D721Med (cell line): Measurements from ENCODE around the gene SPATA7.
A peak's percentile ranks its signal among the peaks of the same experiment; 100 is the strongest.
"Not testable (repeated sequence)": the region's sequence is repeated elsewhere in the genome, so short reads cannot be mapped to it uniquely, and the experiment has no call there.

Source experiments
- DNase-seq: peaks from one replicate; pipeline ENCODE4 v3.0.0; 2011; ENCODE audit warnings: low spot score; ENCODE audit not compliant: insufficient read length
- FAIRE-seq: peaks from 2 replicates; lab custom pipeline; 2011; peaks lifted over from hg19 to GRCh38; lab: Jason Lieb, UNC
- CTCF ChIP-seq: IDR thresholded peaks from 2 replicates; pipeline ENCODE4 v1.5.1; 2012; ENCODE audit warnings: mild to moderate bottlenecking, control low read depth; ENCODE audit not compliant: insufficient read depth; ENCODE audit errors: missing control alignments

The SPATA7 gene

GRCh38 chr14:88379706-88380343 lies 5.6 kb upstream of the SPATA7 start:
- TF ChIP-seq CTCF, result no peak
- DNase-seq, result no peak
- FAIRE-seq, result no peak

GRCh38 chr14:88380405-88380804 lies 5.1 kb upstream of the SPATA7 start:
- peak; percentile 41 for TF ChIP-seq CTCF
- no peak for DNase-seq
- FAIRE-seq, result no peak

GRCh38 chr14:88381634-88382033 lies 3.8 kb upstream of the SPATA7 start:
- not testable (repeated sequence) for DNase-seq, FAIRE-seq

GRCh38 chr14:88384718-88385117 lies 739 bp upstream of the SPATA7 start:
- TF ChIP-seq CTCF, result no peak
- no peak for FAIRE-seq

GRCh38 chr14:88386256-88386794 lies 868 bp downstream of the SPATA7 start:
- no peak for TF ChIP-seq CTCF
- DNase-seq, result no peak
- FAIRE-seq, result no peak

More at GRCh38 chr14:88384718-88385117, 739 bp upstream of the SPATA7 start:
- DNase-seq, result no peak

- FAIRE-seq (no peak), DNase-seq (no peak)
- no peak for TF ChIP-seq CTCF
Observed at GRCh38 chr14:88388741-88389282, 3.4 kb downstream of the SPATA7 start.

- FAIRE-seq (no peak), DNase-seq (no peak)
- no peak for TF ChIP-seq CTCF
Observed at GRCh38 chr14:88392609-88393008, 7.2 kb downstream of the SPATA7 start.

- DNase-seq (no peak), FAIRE-seq (no peak)
- TF ChIP-seq CTCF, result no peak
Observed at GRCh38 chr14:88411039-88411438, 25.6 kb downstream of the SPATA7 start.
